Measurements from ENCODE around the gene CDH8.
"Not testable (repeated sequence)": the region's sequence is repeated elsewhere in the genome, so short reads cannot be mapped to it uniquely, and the experiment has no call there.

The CDH8 gene

GRCh38 chr16:61862221-61863155 lies 173.8 kb downstream of the CDH8 start:
- peak; percentile 95 for DNase-seq (ENCODE audit: low spot score)

DNA sequence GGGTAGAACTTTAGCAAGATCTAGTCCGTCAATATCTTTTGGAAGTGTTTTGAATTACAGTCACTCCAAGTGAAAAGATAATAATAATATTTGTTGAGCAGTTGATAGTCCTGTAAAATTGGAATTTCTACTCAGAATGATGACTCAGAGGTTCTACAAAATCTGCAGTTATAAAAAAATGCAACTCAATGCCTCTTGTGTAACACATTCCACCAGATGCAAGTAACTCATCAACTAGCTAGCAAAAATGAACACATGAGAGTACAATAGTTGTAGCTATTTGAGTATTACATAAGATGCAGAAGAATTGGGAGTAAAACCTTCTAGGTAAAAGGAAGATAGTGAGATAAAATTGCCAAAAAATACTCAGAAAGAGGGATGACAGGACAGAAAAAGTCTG lies 177.2 kb downstream of the CDH8 start:
- no peak for DNase-seq (ENCODE audit: low spot score)

DNA sequence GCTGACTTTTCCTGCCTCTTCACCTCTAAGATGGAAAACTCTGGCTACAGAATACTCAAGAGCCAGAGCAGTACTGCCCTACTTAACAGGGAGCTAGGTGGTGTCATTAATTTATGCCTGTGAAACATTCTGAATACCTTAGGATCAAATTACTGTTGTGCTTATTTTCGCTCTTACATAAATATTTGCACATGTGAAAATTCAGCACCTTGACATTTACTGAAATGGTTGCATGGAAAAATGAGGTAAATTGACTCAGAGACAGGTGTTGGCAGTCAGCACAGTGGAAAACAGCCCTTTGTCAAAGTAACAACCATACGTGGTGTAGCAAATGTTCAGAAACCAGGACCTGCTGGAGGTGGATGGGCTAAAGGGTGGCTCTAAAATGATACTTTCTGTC lies 193.6 kb downstream of the CDH8 start:
- no peak for DNase-seq (ENCODE audit: low spot score)

DNA sequence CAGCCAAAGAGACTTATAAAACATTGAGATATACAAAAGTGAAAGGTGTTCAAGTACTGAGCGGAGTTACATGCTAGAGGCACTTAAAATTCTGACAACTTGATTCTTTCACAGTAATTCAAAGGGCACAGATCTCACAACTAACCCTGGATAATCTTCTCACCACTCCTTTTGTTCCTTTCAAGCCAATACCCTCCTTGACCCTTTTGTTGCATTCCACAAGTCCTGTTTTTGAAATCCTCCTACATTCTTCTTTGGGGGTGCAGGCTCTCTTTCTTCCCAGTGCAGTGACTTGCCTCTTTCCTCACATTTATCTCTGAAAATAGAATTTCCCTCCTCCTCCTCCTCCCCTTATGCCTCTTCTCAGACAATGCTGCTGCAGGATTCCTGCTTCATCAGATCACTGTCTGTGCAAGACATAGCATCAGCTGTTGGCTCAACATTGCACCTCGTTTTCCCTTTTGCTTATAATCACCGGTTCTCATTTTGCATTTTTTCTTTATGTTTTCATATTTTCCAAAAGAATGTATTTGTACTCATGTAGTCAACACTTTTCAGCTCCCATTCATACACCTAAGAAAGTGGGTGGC lies 199.3 kb downstream of the CDH8 start:
- no peak for DNase-seq (ENCODE audit: low spot score)

GRCh38 chr16:61834082-61834481 lies 202.2 kb downstream of the CDH8 start:
- no peak for DNase-seq (ENCODE audit: low spot score)

- no peak for DNase-seq (ENCODE audit: low spot score)
These were observed 204.8 kb downstream of the CDH8 start for GRCh38 chr16:61831351-61831917.

DNA sequence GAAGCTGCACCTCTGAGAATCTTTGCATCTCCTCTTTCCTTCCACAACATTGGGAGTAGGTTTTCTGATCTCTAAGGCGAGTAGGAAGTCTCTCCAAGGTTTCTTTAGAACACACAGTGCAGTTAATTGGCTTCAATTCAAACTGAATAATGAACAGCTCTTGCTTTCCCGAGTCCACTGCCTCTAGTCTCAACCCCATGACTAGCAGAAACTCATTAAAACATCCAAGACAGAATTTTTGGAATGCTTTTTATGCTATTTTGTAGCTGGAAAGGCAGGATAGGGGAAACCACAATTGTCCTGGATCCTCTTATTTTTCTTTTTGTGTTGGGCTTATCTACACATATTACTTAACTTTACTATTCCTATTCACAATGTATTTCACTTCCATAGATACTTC lies 206.6 kb downstream of the CDH8 start:
- DNase-seq (ENCODE audit: low spot score) = no peak

- no peak for DNase-seq (ENCODE audit: low spot score)
These were observed 212.9 kb downstream of the CDH8 start for GRCh38 chr16:61823326-61823725.

DNA sequence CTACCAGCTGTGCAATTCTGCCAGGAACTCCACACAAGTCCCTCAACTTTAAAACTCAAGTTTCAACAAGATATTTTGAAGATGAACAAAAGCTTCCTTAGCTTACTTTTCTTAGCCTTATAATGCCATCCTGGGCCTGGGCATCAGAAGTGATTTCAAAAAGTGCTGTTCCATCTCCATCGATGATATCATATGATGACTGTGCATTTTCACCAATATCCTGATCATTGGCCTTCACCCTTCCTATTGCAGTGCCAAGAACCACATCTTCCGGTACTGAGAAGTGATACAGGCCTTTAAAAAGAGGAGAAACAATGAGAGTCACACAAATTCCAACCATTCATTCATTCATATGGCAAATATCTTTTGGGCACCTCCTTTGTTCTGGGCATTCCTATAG lies 215.4 kb downstream of the CDH8 start:
- DNase-seq (ENCODE audit: low spot score) = no peak

- DNase-seq (ENCODE audit: low spot score) = no peak
These were observed 215.8 kb downstream of the CDH8 start for GRCh38 chr16:61820398-61820797.

DNA sequence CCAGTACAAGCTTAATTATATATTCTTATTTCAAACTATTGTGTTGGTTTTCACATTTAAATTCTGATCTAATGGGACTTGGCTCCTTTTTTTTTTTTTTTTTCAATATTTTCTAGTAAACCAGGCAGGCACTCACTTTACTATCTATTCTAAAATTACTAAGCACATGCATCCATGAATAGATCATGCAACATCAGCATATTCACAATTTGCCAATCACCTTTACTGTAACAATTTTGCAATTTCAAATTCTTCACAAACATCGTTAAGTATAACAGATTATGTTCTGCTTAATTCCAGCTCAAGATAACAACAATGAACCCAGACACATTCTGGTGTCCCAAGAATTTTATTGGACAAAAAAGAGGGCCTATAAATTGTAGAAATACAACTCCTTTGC lies 217.4 kb downstream of the CDH8 start:
- DNase-seq (ENCODE audit: low spot score) = no peak

- DNase-seq (ENCODE audit: low spot score) = no peak
These were observed 218.5 kb downstream of the CDH8 start for GRCh38 chr16:61817583-61818278.

- DNase-seq (ENCODE audit: low spot score) = no peak
These were observed 221.4 kb downstream of the CDH8 start for GRCh38 chr16:61814726-61815347.

- DNase-seq (ENCODE audit: low spot score) = no peak
These were observed 222.9 kb downstream of the CDH8 start for GRCh38 chr16:61813339-61813738.

DNA sequence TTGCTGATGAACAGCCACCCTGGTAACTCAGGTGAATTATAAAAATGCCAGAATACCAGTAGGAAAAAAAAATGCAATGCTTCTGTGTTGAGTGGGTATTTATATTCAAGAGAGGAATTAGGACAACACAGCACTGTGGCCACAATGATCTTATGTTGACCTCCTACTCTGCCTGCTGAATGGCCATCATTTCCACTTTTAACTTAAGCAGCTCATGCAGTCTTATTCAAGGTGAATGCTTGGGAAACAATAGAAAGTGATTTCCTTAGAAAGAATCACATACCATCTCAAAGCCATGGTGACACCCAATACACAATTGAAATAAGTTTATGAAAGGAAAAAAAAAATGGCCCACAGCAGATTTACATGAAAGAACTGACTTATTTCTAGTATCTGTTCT lies 224.0 kb downstream of the CDH8 start:
- no peak for DNase-seq (ENCODE audit: low spot score)

DNA sequence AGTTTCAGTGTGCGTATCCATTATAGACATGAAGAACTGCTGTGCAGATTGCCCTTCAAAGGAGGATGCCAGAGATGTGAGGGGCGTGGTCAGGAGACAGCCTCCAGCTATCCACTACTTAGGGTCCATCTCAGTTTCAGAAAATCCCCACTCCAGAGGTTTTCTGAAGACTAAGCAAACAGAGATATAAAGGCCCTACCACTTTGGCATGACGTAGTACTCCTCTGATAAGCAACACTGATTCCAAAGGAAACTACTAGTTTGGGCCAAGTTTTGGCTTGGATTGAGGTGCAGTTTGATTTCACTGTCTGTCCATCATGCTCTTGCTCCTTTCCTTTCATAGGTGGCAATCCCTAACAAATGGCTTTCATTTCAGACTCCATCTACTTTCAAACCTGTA lies 228.7 kb downstream of the CDH8 start:
- no peak for DNase-seq (ENCODE audit: low spot score)

DNA sequence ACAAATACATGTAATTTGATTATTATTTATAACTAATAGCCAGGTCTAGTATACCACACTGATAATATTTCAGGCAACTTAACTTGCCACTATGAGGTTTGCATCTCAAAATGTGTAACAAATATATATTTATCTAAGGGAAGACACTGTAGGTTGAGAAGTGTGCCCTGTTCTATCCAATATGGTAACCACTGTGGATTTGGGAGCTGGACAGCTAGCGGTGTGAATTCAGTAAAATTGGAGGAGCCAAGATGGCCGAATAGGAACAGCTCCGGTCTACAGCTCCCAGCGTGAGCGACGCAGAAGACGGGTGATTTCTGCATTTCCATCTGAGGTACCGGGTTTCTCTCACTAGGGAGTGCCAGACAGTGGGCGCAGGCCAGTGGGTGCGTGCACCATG lies 235.0 kb downstream of the CDH8 start:
- not testable (repeated sequence) for DNase-seq (ENCODE audit: low spot score)

GRCh38 chr16:61798741-61799140 lies 237.5 kb downstream of the CDH8 start:
- no peak for DNase-seq (ENCODE audit: low spot score)

GRCh38 chr16:61797961-61798507 lies 238.2 kb downstream of the CDH8 start:
- no peak for DNase-seq (ENCODE audit: low spot score)

- DNase-seq (ENCODE audit: low spot score) = no peak
These were observed 238.9 kb downstream of the CDH8 start for GRCh38 chr16:61797296-61797795.

- DNase-seq (ENCODE audit: low spot score) = no peak
These were observed 243.9 kb downstream of the CDH8 start for GRCh38 chr16:61792194-61792909.

Measured in globus pallidus (tissue), 1 donor.